HG03354 (cell line): ENCODE data around the gene ANXA5.
"Not testable (repeated sequence)": the region's sequence is repeated elsewhere in the genome, so short reads cannot be mapped to it uniquely, and the experiment has no call there.

Source experiments
- ATAC-seq: cut with Tn5 transposase; IDR thresholded peaks from one replicate; pipeline ENCODE4 v1.9.1; 2021; ENCODE audit warnings: mild to moderate bottlenecking; ENCODE audit not compliant: unreplicated experiment, poor library complexity, severe bottlenecking

The ANXA5 gene

GRCh38 chr4:121696581-121697461, at the start of gene ANXA5:
ANXA5 (minus strand) TSS chr4:121696980; CDS start chr4:121696589, 391 bp downstream.
- ATAC-seq, result peak; percentile 88

- no peak for ATAC-seq
Measured at GRCh38 chr4:121742794-121743193, 46.0 kb upstream of the ANXA5 start.

GRCh38 chr4:121741751-121742150, 45.0 kb upstream of the ANXA5 start:
- no peak for ATAC-seq

GRCh38 chr4:121740796-121741409, 44.1 kb upstream of the ANXA5 start:
- ATAC-seq, result no peak

GRCh38 chr4:121739575-121739974, 42.8 kb upstream of the ANXA5 start:
- ATAC-seq, result no peak

DNA sequence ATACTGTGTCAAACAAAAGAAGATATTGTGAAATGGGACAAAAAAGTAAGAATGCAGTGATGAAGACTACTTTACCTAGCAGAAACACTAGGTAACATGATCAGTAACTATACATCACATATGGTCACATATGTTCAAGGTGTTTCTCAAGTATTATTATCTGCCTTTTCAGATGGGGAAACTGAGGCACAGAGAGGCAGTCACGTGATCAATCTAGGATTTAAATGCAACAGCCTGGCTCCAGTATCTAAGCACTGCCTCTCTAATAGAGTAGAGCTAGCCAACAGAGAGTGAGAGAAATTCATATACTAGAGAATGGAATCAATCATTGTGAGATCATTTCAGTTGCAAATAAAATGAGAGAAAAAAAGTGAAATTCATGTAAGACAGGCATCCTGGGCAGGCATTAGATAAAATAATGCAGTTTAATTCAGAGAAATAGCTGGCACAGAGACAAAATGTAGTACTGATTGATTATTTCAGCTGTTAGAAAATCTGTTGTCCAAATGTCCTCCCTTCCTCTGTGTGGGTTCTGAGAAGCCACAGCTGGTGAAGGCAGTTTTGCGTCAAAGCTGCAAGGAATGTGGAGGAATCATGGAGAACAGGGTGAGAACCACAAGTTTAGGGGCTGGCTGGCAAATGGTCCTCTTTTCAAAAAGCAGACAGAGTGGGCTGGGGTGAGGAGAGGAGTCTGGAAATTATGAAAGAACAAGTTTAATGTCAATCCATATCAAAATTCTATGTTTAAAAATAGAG, 42.2 kb upstream of the ANXA5 start:
- ATAC-seq, result no peak

- ATAC-seq, result no peak
Measured at GRCh38 chr4:121737846-121738554, 41.2 kb upstream of the ANXA5 start.

DNA sequence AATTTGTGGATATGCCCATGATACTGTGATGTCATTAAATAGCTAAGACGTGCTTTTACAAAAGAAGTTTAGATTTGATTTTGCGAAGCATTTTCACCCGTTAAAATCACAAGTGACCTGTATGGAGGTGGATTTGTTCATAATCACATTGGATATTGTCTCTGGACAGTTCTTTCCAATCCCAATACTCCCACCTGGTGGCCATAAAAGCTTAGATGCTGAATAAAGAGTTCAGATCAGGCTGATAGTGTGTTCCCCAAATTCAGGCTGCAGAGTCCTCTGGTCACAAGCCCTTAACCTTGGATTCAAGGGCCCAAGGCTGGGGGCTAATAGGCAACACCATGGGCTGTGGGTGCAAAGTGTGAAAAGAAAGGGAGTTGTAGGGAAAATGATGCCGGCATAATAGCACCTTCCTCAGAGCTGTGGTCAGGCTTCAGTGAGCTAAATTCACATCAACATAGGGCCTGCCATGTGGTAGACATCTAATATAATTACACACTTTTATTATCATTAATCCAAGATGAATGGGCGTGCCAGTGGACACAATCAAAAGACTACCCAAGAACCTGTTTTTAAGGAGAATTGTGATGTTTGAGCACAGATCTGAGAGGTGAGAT, 40.1 kb upstream of the ANXA5 start:
- ATAC-seq, result peak; percentile 59

DNA sequence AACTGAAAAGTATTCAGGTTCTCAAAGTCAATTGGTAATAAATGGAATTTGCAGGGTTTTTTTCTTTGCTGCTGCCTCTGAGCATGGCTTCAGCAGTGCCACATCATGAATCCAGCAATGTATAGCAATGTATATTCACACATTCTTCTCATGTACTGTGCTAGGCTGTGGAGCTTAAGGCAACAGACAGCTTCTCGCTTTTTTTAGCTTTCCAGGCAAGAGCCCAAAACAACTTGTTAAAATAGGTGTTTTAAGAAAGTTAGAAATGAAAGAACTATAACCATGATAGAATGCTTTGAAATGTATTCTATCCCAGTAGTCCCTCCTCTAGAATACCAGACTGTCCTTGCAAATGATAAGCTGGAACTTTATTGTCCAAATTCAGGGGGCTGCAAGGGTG, 37.8 kb upstream of the ANXA5 start:
- ATAC-seq, result no peak

DNA sequence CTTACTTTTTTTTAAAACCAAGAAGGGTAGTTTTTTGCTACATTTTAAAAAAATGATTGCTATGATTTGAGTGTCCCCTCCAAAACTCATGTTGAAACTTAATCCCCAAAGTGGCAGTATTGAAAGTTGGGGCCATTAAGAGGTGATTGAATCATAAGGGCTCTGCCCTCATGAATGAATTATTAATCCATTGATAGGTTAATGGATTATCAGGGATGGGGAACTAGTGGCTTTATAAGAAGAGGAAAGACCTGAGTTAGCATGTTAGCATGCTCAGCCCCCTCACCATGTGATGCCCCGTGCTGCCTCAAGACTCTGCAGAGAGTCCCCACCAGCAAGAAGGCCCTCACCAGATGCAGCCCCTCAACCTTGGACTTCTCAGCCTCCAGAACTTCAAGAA, 37.2 kb upstream of the ANXA5 start:
- ATAC-seq, result no peak

DNA sequence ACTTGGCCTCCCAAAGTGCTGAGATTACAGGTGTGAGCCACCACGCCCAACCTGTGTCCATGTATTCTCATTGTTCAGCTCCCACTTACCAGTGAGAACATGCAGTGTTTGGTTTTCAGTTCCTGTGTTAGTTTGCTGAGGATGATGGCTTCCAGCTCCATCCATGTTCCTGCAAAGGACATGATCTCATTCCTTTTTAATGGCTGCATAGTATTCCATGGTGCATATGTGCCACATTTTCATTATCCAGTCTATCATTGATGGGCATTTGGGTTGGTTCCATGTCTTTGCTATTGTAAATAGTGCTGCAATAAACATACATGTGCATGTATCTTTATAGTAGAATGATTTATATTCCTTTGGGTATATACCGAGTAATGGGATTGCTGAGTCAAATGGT, 33.0 kb upstream of the ANXA5 start:
- ATAC-seq, result not testable (repeated sequence)

GRCh38 chr4:121728798-121729226, 32.0 kb upstream of the ANXA5 start:
- ATAC-seq, result no peak

DNA sequence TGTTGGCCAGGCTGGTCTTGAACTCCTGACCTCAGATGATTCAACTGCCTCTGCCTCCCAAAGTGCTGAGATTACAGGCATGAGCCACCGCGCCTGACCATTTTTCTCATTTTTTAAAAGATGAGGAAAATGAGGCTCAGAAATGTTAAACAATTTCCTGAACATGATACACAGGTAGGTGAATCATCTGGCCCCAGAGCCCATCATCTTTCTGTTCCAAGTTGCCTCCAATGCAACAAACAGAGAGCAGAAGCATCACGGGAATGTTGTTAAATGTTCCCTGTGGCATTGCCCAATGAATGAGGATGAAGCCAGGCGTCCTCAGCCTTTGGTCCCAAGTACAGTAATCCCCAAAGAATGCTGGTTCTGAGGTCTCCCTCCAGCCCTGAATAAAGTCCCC, 31.3 kb upstream of the ANXA5 start:
- ATAC-seq, result no peak

- peak; percentile 96 for ATAC-seq
Measured at GRCh38 chr4:121726642-121727268, 30.0 kb upstream of the ANXA5 start.

- no peak for ATAC-seq
Measured at GRCh38 chr4:121724671-121725070, 27.9 kb upstream of the ANXA5 start.

GRCh38 chr4:121721700-121722099, 24.9 kb upstream of the ANXA5 start:
- no peak for ATAC-seq

GRCh38 chr4:121720109-121720508, 23.3 kb upstream of the ANXA5 start:
- no peak for ATAC-seq

DNA sequence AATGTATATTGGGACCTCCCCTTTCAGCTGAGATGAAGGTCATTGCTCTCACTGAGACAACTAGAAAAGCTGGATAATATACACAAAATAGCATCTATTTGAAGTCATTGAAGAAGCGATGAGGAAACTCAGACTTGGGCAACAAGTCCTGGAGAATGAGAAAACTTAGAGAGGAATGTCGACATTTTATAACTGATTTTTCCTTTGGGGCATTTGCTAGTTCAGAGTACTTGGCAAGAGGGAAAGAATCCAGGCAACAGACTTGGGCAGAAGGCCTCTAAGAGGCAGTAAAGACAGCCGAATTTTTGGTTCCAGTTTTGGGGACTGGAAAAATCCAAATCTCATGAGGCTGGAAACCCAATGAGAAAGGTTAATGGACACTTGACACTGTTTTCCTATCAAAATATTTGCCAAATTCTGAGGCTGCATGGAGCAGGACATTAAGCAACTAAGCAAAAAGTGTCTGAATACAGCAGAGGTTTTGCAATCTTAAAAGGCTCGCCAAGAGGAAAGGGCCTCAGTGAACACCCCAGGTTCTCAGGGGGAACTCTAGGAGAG, 21.0 kb upstream of the ANXA5 start:
- ATAC-seq, result no peak

DNA sequence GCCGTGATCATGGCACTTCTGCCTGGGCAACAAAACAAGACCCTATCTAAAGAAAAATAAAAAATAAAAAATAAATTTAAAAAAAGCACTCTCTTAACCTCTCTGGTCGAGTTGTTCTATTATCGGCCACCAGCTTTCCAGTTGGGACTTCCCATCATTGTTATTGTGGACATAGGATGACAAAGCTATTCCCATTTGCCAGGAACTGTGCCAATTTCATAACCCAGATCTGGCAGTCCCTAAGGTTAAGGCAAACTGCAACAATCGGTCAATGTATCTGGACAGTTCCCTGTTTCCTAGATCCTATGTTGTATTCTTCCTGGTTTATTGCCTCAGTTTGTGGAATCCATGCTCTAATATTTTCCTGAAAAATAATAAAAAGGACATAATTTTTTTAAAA, 17.8 kb upstream of the ANXA5 start:
- ATAC-seq, result no peak
